ENCODE measurements around the gene DTX1.

DTX1 gene

GRCh38 chr12:113069751-113070116 is 13.2 kb downstream of the DTX1 start:
- no peak overlapping the region for H3K27ac ChIP-seq
- H3K4me1 ChIP-seq (ENCODE audit: low read depth, poor library complexity, severe bottlenecking), result peaks cover 35% of the 10 kb centered on the region
- H3K27me3 ChIP-seq (ENCODE audit: insufficient read depth, low read depth), result no peaks in the 10 kb centered on the region
- H3K4me3 ChIP-seq (IDR thresholded peaks at IDR 0.05; ENCODE audit: insufficient read depth, low read depth, low read length), result no peak overlapping the region
- TF ChIP-seq CTCF (conservative IDR thresholded peaks at IDR 0.05; ENCODE audit: low read depth, low read length), result no peak
- H3K9ac ChIP-seq, result no peak overlapping the region
- no peaks in the 10 kb centered on the region for H3K36me3 ChIP-seq (ENCODE audit: insufficient read depth)
- no peak overlapping the region for H3K4me2 ChIP-seq
- no peak overlapping the region for H2AFZ ChIP-seq (ENCODE audit: low read depth)
- H3K79me2 ChIP-seq (ENCODE audit: insufficient read depth, low read depth), result no peaks in the 10 kb centered on the region
- no peaks in the 10 kb centered on the region for H4K20me1 ChIP-seq (ENCODE audit: insufficient read depth)

DNA sequence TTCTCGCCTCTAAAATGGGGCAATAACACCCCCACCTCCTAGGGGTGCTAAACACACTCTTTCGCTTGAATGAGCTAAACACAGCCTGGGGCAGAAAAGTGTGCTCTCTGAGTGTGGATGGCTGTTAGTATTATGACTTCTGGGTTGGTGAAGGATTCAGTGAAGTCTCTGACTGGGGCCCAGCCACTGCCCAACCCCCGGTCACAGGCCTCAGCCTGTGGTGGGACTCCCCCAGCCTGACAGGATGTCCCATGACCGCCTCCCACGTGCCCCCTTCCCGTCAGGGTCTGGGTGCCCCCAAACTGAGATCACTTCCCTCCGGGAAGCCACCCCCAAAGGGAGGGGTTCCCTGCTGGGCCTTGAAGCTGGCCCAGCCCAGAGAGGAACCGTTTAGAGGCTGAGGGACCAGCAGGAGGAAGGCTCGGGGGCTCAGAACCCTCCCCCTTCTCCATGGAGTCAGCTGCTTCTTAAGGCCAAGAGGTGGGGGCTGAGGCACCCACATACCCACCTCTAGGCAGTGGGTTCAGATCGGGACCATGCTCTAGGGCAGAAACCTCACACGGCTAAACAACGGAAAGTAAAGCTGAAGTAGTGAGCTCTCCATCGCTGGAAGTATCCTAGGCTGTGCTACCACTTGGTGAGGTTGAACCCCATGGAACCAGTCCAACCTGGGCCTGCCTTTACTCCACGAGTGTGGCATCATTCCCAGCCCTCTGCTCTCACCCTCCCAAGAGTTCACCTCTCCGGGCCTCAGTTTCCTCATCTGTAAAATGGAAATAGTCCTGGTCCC is 13.8 kb downstream of the DTX1 start:
- peaks cover 40% of the 10 kb centered on the region for H3K4me1 ChIP-seq (ENCODE audit: low read depth, poor library complexity, severe bottlenecking)
- TF ChIP-seq CTCF (conservative IDR thresholded peaks at IDR 0.05; ENCODE audit: low read depth, low read length), result no peak
- no peak overlapping the region for H3K4me2 ChIP-seq
- no peak overlapping the region for H3K27ac ChIP-seq
- H3K9ac ChIP-seq, result no peak overlapping the region
- no peak overlapping the region for H3K4me3 ChIP-seq (IDR thresholded peaks at IDR 0.05; ENCODE audit: insufficient read depth, low read depth, low read length)
- no peaks in the 10 kb centered on the region for H3K79me2 ChIP-seq (ENCODE audit: insufficient read depth, low read depth)
- no peaks in the 10 kb centered on the region for H3K36me3 ChIP-seq (ENCODE audit: insufficient read depth)
- H3K27me3 ChIP-seq (ENCODE audit: insufficient read depth, low read depth), result no peaks in the 10 kb centered on the region
- no peaks in the 10 kb centered on the region for H4K20me1 ChIP-seq (ENCODE audit: insufficient read depth)
- no peak overlapping the region for H2AFZ ChIP-seq (ENCODE audit: low read depth)

DNA sequence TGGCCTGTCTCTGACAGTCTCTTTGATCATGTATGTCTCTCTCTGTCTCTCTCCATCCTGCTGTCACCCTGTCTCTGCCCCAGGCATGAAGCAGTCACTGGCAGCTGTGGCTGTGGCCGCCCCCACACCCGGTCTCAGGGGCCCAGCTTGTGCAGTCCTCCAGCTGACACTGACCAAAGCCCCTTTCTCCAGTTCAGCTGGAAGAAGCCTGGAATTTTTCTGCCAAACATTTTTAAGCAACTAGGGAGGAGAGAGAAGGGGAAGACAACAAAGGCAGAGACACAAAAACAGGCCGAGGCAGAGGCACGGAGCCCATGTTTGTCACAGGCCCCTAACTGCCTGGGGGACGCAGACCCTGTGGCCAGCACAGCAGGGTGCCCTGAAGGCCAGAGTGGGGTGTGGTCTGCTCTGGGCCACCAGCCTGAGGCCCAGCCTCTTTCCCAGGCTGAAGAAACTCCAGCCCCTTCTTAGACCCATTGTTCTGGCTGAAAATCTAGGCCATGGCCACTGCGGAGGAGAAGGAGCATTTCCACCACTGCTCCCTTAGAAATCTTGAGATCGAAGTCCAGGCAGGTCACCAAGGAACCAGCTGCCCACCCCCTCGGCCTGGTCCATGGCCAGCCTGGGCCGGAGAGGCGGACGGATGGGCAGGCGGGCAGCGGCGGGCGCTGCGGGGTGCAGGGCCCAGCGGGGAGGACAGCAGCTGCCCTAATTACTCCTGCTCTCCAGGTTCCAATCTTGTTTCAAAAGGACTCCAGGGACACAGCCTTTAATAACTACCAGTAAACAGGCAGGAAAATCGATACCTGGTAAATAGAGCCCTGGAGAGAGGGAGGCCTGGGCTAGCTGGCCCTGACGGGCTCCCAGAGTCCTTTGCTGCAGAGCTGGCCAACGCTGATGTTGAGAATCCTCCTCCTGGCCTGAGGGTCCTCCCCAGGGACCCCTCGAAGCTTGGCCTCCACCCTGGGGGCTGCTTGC is 14.9 kb downstream of the DTX1 start:
- no peaks in the 10 kb centered on the region for H3K79me2 ChIP-seq (ENCODE audit: insufficient read depth, low read depth)
- H3K4me3 ChIP-seq (IDR thresholded peaks at IDR 0.05; ENCODE audit: insufficient read depth, low read depth, low read length), result no peak overlapping the region
- H3K4me1 ChIP-seq (ENCODE audit: low read depth, poor library complexity, severe bottlenecking), result peaks cover 50% of the 10 kb centered on the region
- H4K20me1 ChIP-seq (ENCODE audit: insufficient read depth), result no peaks in the 10 kb centered on the region
- no peaks in the 10 kb centered on the region for H3K36me3 ChIP-seq (ENCODE audit: insufficient read depth)
- H3K9ac ChIP-seq, result no peak overlapping the region
- H3K27me3 ChIP-seq (ENCODE audit: insufficient read depth, low read depth), result no peaks in the 10 kb centered on the region
- no peak overlapping the region for H3K4me2 ChIP-seq
- no peak for TF ChIP-seq CTCF (conservative IDR thresholded peaks at IDR 0.05; ENCODE audit: low read depth, low read length)
- no peak overlapping the region for H3K27ac ChIP-seq
- no peak overlapping the region for H2AFZ ChIP-seq (ENCODE audit: low read depth)

- Histone ChIP-seq H3K36me3 (ENCODE audit: insufficient read depth) (no peaks in the 10 kb centered on the region), H2AFZ (ENCODE audit: low read depth) (no peak overlapping the region), H3K4me1 (ENCODE audit: low read depth, poor library complexity, severe bottlenecking) (peaks cover 56% of the 10 kb centered on the region), H3K4me3 (IDR thresholded peaks at IDR 0.05; ENCODE audit: insufficient read depth, low read depth, low read length) (no peak overlapping the region), H3K4me2 (no peak overlapping the region), H4K20me1 (ENCODE audit: insufficient read depth) (no peaks in the 10 kb centered on the region), H3K27me3 (ENCODE audit: insufficient read depth, low read depth) (no peaks in the 10 kb centered on the region), H3K79me2 (ENCODE audit: insufficient read depth, low read depth) (no peaks in the 10 kb centered on the region), H3K9ac (no peak overlapping the region), H3K27ac (no peak overlapping the region)
- TF ChIP-seq CTCF (conservative IDR thresholded peaks at IDR 0.05; ENCODE audit: low read depth, low read length), result no peak
Observed at GRCh38 chr12:113072136-113072535, 15.6 kb downstream of the DTX1 start.
